Mesodermal cell (in vitro differentiated cells): Measurements from ENCODE around the gene MOB3A.

Experiments
- H3K27ac ChIP-seq: 2 replicates; pipeline ENCODE4 v1.7.0; 2013; ENCODE audit warnings: mild to moderate bottlenecking, low read depth, low read length, moderate library complexity; ENCODE audit not compliant: severe bottlenecking
- H3K36me3 ChIP-seq: 2 replicates; pipeline ENCODE4 v1.7.1; 2013; ENCODE audit warnings: mild to moderate bottlenecking, low read length, moderate library complexity; ENCODE audit not compliant: control insufficient read depth, insufficient read depth
- H3K4me1 ChIP-seq: one replicate; pipeline ENCODE4 v1.7.1; 2013; ENCODE audit warnings: mild to moderate bottlenecking, low read length; ENCODE audit not compliant: insufficient read depth, control insufficient read depth, poor library complexity, severe bottlenecking
- H3K4me3 ChIP-seq: 2 replicates; pipeline ENCODE4 v1.7.0; 2013; ENCODE audit warnings: low read length, control low read depth, mild to moderate bottlenecking; ENCODE audit not compliant: insufficient read depth, poor library complexity, severe bottlenecking; ENCODE audit errors: extremely low read depth
- H3K9me3 ChIP-seq: 2 replicates; pipeline ENCODE4 v1.7.1; 2013; ENCODE audit warnings: mild to moderate bottlenecking, low read length, moderate library complexity; ENCODE audit not compliant: control insufficient read depth
- WGBS, 2 experiments: methylation state at CpG; one replicate each; pipeline ENCODE4 v1.1.5; 2013; ENCODE audit warnings: missing lambda C conversion rate in 2 of 2; ENCODE audit not compliant: insufficient coverage in 2 of 2; 5-methylcytosine and 5-hydroxymethylcytosine counted together

Gene MOB3A

DNA sequence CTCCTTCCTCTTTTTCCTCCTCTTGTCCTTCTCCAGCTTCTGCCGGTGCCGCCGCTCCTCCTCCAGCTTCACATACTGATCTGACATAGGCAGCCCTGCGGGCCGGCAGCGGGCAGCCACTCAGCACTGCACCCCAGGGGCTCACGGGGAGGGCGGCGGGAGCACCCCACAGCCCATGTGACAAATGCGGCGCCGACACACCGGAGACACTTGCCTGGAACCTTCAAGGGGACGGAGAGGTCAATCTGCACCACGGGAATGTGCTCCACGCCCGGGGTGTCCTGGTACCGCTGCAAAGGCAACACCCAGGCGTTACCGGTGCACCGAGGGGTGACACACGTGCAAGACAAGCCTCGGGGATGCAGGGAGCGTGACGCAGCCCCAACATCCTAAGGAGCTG lies 19.2 kb upstream of the MOB3A start:
- Histone ChIP-seq H3K4me1 (no peaks in the 10 kb centered on the region), H3K4me3 (no peak overlapping the region), H3K27ac (no peak overlapping the region), H3K36me3 (peaks cover 94% of the 10 kb centered on the region), H3K9me3 (no peaks in the 10 kb centered on the region)
- 98 to 99% methylated on average over 16 to 22 of the region's 25 CpGs for WGBS, 2 experiments

DNA sequence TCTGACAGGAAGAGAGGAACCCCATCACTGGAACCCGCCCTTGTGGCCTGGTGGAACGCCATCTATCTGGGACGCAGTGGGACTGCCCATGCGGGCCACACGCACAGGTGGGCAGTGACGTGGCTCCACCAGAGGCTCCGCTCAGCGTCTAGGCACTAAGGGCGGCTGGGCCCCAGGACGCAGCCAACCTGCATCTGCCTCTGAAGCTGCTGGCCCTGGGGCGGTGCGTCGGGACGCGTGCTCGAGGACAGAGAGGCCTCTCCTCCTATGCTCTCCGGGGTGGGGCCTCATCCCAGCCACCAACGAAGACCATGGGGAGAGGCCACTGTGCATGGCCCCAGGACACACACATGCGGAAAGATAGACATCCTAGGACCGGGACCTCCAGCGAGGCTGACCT lies 18.7 kb upstream of the MOB3A start:
- Histone ChIP-seq H3K36me3 (peaks cover 94% of the 10 kb centered on the region), H3K9me3 (no peaks in the 10 kb centered on the region), H3K4me3 (no peak overlapping the region), H3K4me1 (no peaks in the 10 kb centered on the region), H3K27ac (no peak overlapping the region)
- 97% methylated on average over 21 of the region's 21 CpGs for WGBS, 2 experiments

- peaks cover 95% of the 10 kb centered on the region for H3K36me3 ChIP-seq
- 92 to 100% methylated on average over 4 to 7 of the region's 9 CpGs for WGBS, 2 experiments
- H3K4me1 ChIP-seq = no peaks in the 10 kb centered on the region
- no peak overlapping the region for H3K27ac ChIP-seq
- H3K9me3 ChIP-seq = no peaks in the 10 kb centered on the region
- H3K4me3 ChIP-seq = no peak overlapping the region
These were observed 18.1 kb upstream of the MOB3A start for GRCh38 chr19:2114218-2114617.

DNA sequence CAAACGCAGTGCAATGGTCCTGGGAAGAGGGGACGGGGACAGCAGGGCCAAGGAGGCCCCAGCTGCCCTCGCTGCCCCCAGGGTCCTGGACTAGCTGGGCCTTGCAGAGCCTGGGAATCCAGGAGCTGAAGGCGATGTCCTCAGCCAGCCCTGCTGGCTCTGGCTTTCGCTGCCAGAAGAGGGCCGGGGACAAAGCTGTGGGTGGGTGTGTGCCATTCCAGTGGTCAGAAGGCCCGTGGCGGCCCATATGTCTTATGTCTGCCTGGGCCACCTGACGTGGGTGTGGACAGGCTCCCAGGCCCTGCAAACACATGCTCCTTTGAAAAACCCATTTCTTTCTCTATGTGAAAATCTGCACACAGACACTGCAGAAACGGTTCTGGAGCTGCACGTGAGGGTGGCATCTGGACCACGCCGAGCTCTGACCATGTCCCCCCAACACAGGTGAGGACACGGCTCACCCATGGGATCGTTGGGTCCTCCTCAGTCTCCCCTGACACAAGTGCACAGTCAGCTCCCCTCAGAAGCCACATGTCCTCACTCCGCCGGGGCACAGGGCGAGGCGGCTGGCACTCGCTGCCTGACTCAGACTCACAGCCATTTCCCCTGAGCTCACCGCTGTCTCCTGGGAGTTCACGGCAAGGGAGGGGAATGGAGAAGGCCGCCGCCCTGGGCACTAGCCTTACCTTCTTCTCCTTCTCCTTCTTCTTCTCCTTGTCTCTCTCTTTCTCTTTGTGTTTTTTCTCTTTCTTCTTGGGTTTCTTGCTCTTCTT lies 17.5 kb upstream of the MOB3A start:
- Histone ChIP-seq H3K4me1 (no peaks in the 10 kb centered on the region), H3K4me3 (no peak overlapping the region), H3K27ac (no peak overlapping the region), H3K9me3 (no peaks in the 10 kb centered on the region), H3K36me3 (peaks cover 95% of the 10 kb centered on the region)
- 95 to 96% methylated on average over 20 to 23 of the region's 24 CpGs for WGBS, 2 experiments

DNA sequence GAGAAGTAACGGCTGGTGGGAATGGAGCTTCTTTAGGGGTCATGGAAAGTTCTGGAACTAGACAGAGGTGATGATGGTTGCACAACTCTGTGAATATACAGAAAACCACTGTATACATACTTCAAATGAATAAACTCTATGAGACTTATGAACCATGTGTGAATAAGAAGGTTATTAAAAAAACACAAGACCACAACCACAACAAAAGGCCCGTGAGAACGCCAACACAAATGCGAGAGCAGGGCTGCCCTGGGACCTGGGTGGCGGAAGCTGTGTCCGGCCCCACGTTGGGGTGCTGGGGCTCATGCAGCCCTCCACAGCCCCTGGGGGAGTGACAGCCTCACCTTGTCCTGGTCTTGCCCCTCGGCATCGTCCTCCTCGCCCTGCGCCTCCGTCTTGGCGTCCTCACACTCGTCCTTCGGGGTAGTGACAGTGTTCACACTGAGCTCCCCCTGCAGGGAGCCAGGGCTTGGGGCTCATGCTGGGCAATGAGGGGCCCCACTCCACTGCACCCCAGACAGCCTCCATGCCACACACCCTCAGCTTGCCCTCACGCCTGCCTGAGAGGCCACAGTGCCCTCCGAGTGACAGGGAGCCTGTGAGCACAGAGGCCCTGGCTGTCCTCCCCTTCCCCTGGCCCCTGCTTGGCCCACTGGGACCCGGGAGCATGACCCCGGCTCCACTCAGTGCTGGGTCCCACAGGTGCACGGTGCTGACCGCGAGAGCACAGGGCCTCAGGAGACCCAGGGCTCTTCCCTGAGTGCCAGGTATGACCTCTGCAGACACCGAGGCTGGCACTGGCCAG lies 16.6 kb upstream of the MOB3A start:
- H3K27ac ChIP-seq = no peak overlapping the region
- no peaks in the 10 kb centered on the region for H3K9me3 ChIP-seq
- H3K36me3 ChIP-seq = peaks cover 95% of the 10 kb centered on the region
- no peak overlapping the region for H3K4me3 ChIP-seq
- WGBS, 2 experiments = 98 to 99% methylated on average over 19 to 21 of the region's 23 CpGs
- H3K4me1 ChIP-seq = no peaks in the 10 kb centered on the region

DNA sequence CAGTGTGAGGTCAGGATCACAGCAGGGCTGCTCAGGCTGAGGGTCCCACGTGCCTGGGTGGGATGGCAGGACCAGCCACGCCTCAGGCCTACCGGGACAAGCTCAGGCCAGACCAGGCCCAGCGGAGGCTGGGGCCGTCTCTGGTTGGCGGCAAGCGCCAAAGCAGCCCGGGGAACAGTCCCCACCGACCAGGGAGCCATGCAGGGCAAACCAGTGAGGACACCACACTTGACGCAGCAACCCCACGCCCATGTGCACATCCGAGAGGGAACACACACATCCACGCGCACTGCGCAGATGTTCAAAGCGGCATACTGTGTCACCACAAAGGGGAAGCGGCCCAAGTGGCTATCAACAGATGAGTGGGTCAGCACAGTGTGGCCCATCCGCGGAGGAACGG lies 15.8 kb upstream of the MOB3A start:
- WGBS, 2 experiments = 97 to 98% methylated on average over 20 of the region's 20 CpGs
- Histone ChIP-seq H3K27ac (no peak overlapping the region), H3K4me3 (no peak overlapping the region), H3K4me1 (no peaks in the 10 kb centered on the region), H3K9me3 (no peaks in the 10 kb centered on the region), H3K36me3 (peaks cover 95% of the 10 kb centered on the region)

GRCh38 chr19:2111425-2111824 lies 15.3 kb upstream of the MOB3A start:
- no peak overlapping the region for H3K4me3 ChIP-seq
- no peaks in the 10 kb centered on the region for H3K9me3 ChIP-seq
- 95 to 98% methylated on average over 18 to 21 of the region's 22 CpGs for WGBS, 2 experiments
- peaks cover 95% of the 10 kb centered on the region for H3K36me3 ChIP-seq
- no peaks in the 10 kb centered on the region for H3K4me1 ChIP-seq
- H3K27ac ChIP-seq = no peak overlapping the region

DNA sequence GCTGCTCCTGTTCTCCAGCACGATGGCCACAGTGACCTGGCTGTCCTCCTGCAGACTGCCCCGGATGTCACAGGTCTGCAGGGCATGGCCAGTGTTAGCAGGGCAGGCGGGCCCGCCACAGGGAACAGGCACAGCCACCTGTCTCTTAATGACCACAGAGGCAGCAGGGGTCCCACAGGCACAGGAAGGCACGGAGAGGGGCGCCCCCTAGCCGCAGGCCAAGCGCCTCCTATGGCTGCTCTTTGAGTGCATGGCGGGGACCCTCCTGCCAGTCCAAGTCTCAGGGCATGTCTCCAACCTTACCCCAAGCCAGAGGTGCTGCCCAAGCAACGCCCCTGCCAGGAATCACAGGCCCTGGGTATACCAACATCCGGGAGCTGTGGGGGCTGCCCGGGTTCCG lies 14.7 kb upstream of the MOB3A start:
- no peaks in the 10 kb centered on the region for H3K4me1 ChIP-seq
- no peak overlapping the region for H3K27ac ChIP-seq
- WGBS, 2 experiments = 90 to 95% methylated on average over 8 to 13 of the region's 13 CpGs
- H3K36me3 ChIP-seq = peaks cover 95% of the 10 kb centered on the region
- no peak overlapping the region for H3K4me3 ChIP-seq
- no peaks in the 10 kb centered on the region for H3K9me3 ChIP-seq

DNA sequence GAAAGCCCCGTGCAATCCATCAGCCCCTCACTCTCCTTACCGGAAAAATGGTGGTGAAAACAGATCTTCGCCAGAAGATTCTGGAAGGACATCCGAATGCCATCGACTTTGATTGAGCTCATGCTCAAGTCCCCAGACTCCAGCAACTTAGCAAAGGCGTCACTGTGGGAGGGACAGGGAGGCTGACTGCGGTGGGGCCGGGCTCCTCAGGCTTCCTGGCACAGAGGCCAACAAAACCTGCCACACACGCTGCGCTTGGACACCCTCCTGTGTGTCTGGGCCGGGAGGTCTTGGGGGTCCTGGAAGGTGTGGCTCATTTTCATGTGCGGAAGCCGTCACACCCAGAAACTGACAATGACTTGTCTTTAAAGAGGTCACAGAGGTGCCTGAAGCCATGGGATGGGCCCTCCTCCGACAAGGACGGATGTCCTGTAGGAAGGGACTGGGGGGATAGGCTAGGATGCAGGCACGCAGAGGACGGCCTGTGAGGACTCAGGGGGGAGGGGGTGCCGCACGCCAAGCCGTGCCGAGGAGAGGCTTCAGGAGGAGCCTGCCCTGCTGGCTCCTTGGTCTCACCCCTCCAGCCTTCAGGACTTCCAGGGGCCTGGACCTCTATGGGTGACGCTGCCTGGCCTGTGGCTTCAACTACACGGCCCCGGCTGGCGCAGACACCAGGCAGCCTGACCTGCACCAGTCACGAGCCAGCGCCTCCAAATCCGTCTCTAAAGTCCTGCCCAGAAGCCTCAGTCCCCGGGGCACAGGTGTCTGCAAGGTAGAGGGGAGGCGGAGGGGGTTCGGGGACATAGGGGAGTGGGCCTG lies 13.1 kb upstream of the MOB3A start:
- Histone ChIP-seq H3K4me1 (no peaks in the 10 kb centered on the region), H3K36me3 (peaks cover 96% of the 10 kb centered on the region), H3K4me3 (no peak overlapping the region), H3K27ac (no peak overlapping the region), H3K9me3 (no peaks in the 10 kb centered on the region)
- WGBS, 2 experiments = 96 to 97% methylated on average over 27 to 30 of the region's 31 CpGs

DNA sequence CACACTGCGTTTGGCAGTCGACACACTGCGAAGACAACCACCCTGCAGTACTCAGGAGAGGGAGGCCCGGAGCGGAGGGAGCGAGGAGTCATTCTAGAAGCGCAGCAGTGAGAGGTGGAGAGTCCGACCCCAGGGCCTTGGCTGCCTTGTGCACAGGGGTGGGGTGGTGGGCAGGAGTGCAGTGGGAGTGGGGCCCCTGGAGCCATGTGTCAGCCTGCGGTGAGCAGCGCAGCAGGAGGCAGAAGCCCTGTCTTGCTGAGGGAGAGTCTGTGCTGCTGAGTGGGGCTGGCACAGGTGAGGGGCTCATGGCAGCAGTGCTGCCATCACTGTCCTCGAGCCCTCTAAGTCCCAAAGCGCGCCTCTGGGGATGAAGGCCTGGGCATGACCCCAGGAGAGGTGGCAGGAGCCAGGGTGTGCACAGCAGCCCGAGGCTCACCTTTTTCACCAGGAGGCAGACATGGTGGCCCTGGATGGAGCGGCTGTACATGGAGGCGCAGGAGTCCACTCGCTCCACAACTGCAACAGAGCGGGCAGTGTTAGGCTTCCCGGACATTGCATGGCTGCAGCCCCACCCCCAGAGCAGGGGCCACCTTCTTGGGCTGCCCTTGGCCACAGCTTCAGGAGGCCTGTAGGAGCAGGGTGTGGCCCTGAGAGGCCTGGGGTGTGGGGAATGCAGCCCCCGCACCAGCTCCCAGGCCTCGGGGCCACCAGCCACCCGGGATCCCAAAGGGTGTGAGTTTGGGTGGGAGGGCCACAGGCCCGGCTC lies 12.3 kb upstream of the MOB3A start:
- H3K9me3 ChIP-seq = no peaks in the 10 kb centered on the region
- H3K36me3 ChIP-seq = peaks cover 96% of the 10 kb centered on the region
- no peak overlapping the region for H3K4me3 ChIP-seq
- no peaks in the 10 kb centered on the region for H3K4me1 ChIP-seq
- no peak overlapping the region for H3K27ac ChIP-seq
- 94 to 98% methylated on average over 13 to 23 of the region's 23 CpGs for WGBS, 2 experiments
